OCI-LY3 (cell line): ENCODE measurements around the gene ALS2.
"Not testable (repeated sequence)": the region's sequence is repeated elsewhere in the genome, so short reads cannot be mapped to it uniquely, and the experiment has no call there.

Source experiments
- EZH2phosphoT487 ChIP-seq: fragments of 200-600 bp; shearing (Covaris generic); IDR thresholded peaks from 2 replicates; pipeline ENCODE4 v1.6.1; 2018; ENCODE audit warnings: antibody characterized with exemption, mixed run types, low read depth
- TF ChIP-seq, protein P1 (sequence below): fragments of 200-600, 300-600 bp; sonication (generic); IDR thresholded peaks from 2 replicates; pipeline ENCODE4 v1.5.1; 2014; ENCODE audit warnings: antibody characterized with exemption, low read length, low read depth

DNA sequence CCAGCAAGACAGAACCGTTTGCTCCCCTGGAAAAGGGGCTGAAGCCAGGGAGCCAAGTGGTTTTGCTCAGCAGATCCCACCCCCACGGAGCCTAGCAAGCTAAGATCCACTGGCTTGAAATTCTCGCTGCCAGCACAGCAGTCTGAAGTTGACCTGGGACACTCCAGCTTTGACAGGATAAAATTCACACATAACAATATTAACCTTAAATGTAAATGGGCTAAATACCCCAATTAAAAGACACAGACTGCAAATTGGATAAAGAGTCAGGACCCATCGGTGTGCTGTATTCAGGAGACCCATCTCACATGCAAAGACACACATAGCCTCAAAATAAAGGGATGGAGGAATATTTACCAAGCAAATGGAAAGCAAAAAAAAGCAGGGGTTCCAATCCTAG, 109.5 kb downstream of the ALS2 start:
- TF ChIP-seq, protein P1, sequence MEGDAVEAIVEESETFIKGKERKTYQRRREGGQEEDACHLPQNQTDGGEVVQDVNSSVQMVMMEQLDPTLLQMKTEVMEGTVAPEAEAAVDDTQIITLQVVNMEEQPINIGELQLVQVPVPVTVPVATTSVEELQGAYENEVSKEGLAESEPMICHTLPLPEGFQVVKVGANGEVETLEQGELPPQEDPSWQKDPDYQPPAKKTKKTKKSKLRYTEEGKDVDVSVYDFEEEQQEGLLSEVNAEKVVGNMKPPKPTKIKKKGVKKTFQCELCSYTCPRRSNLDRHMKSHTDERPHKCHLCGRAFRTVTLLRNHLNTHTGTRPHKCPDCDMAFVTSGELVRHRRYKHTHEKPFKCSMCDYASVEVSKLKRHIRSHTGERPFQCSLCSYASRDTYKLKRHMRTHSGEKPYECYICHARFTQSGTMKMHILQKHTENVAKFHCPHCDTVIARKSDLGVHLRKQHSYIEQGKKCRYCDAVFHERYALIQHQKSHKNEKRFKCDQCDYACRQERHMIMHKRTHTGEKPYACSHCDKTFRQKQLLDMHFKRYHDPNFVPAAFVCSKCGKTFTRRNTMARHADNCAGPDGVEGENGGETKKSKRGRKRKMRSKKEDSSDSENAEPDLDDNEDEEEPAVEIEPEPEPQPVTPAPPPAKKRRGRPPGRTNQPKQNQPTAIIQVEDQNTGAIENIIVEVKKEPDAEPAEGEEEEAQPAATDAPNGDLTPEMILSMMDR = not testable (repeated sequence)
- TF ChIP-seq EZH2phosphoT487 = not testable (repeated sequence)
